SU-DHL-6 (cell line): ENCODE measurements around the gene WDR75.

Experiments
- H2AFZ ChIP-seq: fragments of 200-600 bp; sonication (generic); 2 replicates; pipeline ENCODE4 v1.6.1; 2014; ENCODE audit warnings: low read depth, mild to moderate bottlenecking, moderate library complexity, mixed read lengths, antibody characterized with exemption, low read length; ENCODE audit not compliant: severe bottlenecking
- H3F3A ChIP-seq: fragments of 200-600 bp; shearing (Covaris generic); 2 replicates; pipeline ENCODE4 v1.6.0; 2016; ENCODE audit warnings: antibody characterized with exemption, mild to moderate bottlenecking; ENCODE audit not compliant: insufficient read depth
- H3K27ac ChIP-seq: fragments of 200-600 bp; sonication (generic); 2 replicates; pipeline ENCODE4 v1.5.1; 2016; ENCODE audit warnings: low read depth, mild to moderate bottlenecking, low read length, moderate library complexity, mixed read lengths
- H3K27me3 ChIP-seq: fragments of 200-600 bp; sonication (generic), shearing (Covaris generic); 2 replicates; pipeline ENCODE4 v1.6.0; 2014; ENCODE audit warnings: mild to moderate bottlenecking, low read length
- H3K36me3 ChIP-seq: fragments of 200-600 bp; sonication (generic); 2 replicates; pipeline ENCODE4 v1.6.1; 2014; ENCODE audit warnings: mild to moderate bottlenecking, low read length, mixed read lengths
- H3K4me2 ChIP-seq: fragments of 300-600, 200-600 bp; shearing (Covaris generic), sonication (generic); 2 replicates; pipeline ENCODE4 v1.6.0; 2014; ENCODE audit warnings: low read length, low read depth, mild to moderate bottlenecking; ENCODE audit not compliant: poor library complexity, severe bottlenecking
- H3K4me3 ChIP-seq: fragments of 200-600 bp; sonication (generic); 2 replicates; pipeline ENCODE4 v1.5.1; 2014; ENCODE audit warnings: antibody characterized with exemption, low read length, mild to moderate bottlenecking, mixed read lengths; ENCODE audit not compliant: insufficient read depth, poor library complexity, severe bottlenecking
- H3K79me2 ChIP-seq: fragments of 200-600 bp; sonication (generic); 2 replicates; pipeline ENCODE4 v1.6.1; 2014; ENCODE audit warnings: mild to moderate bottlenecking, low read length, moderate library complexity; ENCODE audit not compliant: insufficient read depth
- H3K9ac ChIP-seq: fragments of 200-600 bp; sonication (generic); 2 replicates; pipeline ENCODE4 v1.7.0; 2014; ENCODE audit warnings: mild to moderate bottlenecking, low read length
- H3K9me2 ChIP-seq: fragments of 200-600 bp; sonication (generic); replicated peaks from 2 replicates; pipeline ENCODE4 v1.6.1; 2014; ENCODE audit warnings: low read length; ENCODE audit not compliant: insufficient read depth
- H3K9me3 ChIP-seq: fragments of 200-600 bp; sonication (generic); 2 replicates; pipeline ENCODE4 v1.6.1; 2014; ENCODE audit warnings: low read length, mixed read lengths; ENCODE audit not compliant: insufficient read depth
- H4K20me1 ChIP-seq: fragments of 200-600 bp; sonication (generic); 2 replicates; pipeline ENCODE4 v1.6.1; 2014; ENCODE audit warnings: low read depth, mild to moderate bottlenecking, antibody characterized with exemption, low read length, moderate library complexity, mixed read lengths
- EZH2phosphoT487 ChIP-seq: fragments of 200-600 bp; sonication (generic), shearing (Covaris generic); conservative IDR thresholded peaks from 2 replicates; pipeline ENCODE4 v1.6.1; 2018; ENCODE audit warnings: mild to moderate bottlenecking, antibody characterized with exemption, low read length, moderate library complexity, mixed read lengths
- TF ChIP-seq, protein P1 (sequence below): fragments of 200-600 bp; sonication (generic); IDR thresholded peaks from one replicate; pipeline ENCODE4 v1.5.1; 2017; ENCODE audit warnings: antibody characterized with exemption, mild to moderate bottlenecking, low read length, moderate library complexity; ENCODE audit not compliant: insufficient read depth, poor library complexity, severe bottlenecking

WDR75 gene

DNA sequence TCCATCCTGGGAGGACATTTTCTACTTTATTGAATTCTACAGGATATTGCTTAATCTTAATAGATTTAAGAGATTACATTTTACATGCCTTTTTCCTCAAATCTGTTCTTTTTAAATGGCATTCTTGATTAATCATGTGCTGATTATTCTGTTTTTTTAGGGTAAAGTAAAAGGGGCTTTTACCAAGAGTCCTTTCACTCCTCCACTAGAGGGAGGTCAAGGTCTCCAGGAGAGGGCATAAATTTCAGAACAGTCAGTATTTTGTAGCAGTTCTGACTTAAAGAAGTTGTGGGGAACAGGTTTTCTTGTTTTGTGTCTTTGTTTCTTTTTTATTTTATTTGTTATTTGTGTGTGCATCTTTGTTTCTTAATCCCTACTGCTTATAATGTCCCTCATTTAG lies 25.4 kb downstream of the WDR75 start:
- Histone ChIP-seq H3K9ac (no peak overlapping the region), H2AFZ (no peak overlapping the region), H3K79me2 (no peaks in the 10 kb centered on the region), H3K4me3 (no peak overlapping the region), H3K27ac (no peak overlapping the region), H3K27me3 (no peaks in the 10 kb centered on the region), H3K9me3 (no peaks in the 10 kb centered on the region), H3F3A (peaks cover 9% of the 10 kb centered on the region; the same call in 1 of the 2 replicates), H3K4me2 (no peak overlapping the region), H3K9me2 (no peaks in the 10 kb centered on the region), H4K20me1 (no peaks in the 10 kb centered on the region), H3K36me3 (peaks cover 58% of the 10 kb centered on the region)
- TF ChIP-seq, protein P1, sequence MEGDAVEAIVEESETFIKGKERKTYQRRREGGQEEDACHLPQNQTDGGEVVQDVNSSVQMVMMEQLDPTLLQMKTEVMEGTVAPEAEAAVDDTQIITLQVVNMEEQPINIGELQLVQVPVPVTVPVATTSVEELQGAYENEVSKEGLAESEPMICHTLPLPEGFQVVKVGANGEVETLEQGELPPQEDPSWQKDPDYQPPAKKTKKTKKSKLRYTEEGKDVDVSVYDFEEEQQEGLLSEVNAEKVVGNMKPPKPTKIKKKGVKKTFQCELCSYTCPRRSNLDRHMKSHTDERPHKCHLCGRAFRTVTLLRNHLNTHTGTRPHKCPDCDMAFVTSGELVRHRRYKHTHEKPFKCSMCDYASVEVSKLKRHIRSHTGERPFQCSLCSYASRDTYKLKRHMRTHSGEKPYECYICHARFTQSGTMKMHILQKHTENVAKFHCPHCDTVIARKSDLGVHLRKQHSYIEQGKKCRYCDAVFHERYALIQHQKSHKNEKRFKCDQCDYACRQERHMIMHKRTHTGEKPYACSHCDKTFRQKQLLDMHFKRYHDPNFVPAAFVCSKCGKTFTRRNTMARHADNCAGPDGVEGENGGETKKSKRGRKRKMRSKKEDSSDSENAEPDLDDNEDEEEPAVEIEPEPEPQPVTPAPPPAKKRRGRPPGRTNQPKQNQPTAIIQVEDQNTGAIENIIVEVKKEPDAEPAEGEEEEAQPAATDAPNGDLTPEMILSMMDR: peak; percentile 44
- TF ChIP-seq EZH2phosphoT487: no peak

DNA sequence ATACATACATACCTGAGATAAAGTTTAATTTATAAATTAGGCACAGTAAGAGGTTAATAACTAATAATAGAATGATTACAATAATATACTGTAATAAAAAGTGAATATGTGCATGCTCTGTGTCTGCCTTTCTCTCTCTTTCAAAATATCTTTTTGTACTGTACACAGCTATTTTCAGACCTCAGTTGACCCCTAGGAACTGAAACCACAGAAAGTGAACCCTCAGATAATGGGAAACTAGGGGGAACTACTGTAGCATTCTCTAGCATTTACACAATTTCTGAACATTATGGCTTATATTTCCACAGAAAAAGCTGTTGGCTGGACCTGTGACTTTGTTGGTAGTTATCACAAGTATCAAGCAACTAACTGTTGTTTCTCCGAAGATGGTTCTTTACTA lies 25.9 kb downstream of the WDR75 start:
- H3K27ac ChIP-seq: no peak overlapping the region
- H3F3A ChIP-seq: peaks cover 9% of the 10 kb centered on the region; the same call in 1 of the 2 replicates
- no peaks in the 10 kb centered on the region for H3K27me3 ChIP-seq
- no peak overlapping the region for H2AFZ ChIP-seq
- no peaks in the 10 kb centered on the region for H3K79me2 ChIP-seq
- H3K9me3 ChIP-seq: no peaks in the 10 kb centered on the region
- H3K4me3 ChIP-seq: no peak overlapping the region
- no peak for TF ChIP-seq EZH2phosphoT487
- TF ChIP-seq, protein P1: no peak
- no peaks in the 10 kb centered on the region for H3K9me2 ChIP-seq
- H3K4me2 ChIP-seq: no peak overlapping the region
- H4K20me1 ChIP-seq: no peaks in the 10 kb centered on the region
- no peak overlapping the region for H3K9ac ChIP-seq
- H3K36me3 ChIP-seq: peaks cover 59% of the 10 kb centered on the region

DNA sequence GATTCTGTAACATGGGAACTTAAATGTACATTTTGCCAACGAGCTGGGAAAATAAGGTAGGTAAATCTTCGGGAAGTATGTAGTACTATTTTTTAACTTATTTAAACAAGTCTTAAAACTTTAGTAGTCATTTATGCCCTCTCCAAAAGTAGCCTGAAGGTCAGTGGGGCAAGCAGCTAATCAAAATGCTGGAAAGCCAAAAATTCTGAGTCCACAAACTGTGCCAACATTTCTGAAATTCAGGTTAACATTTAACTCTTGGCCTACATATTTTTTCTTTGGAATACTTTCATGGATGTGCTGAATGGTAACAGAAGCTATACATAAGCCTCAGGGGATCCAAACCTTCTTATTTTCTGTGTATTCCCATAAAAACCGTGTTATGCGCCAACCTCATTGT lies 26.3 kb downstream of the WDR75 start:
- Histone ChIP-seq H3F3A (peaks cover 9% of the 10 kb centered on the region; the same call in 1 of the 2 replicates), H2AFZ (no peak overlapping the region), H4K20me1 (no peaks in the 10 kb centered on the region), H3K9me3 (no peaks in the 10 kb centered on the region), H3K36me3 (peaks cover 64% of the 10 kb centered on the region), H3K4me3 (no peak overlapping the region), H3K27ac (no peak overlapping the region), H3K4me2 (no peak overlapping the region), H3K27me3 (no peaks in the 10 kb centered on the region), H3K9me2 (no peaks in the 10 kb centered on the region), H3K9ac (no peak overlapping the region), H3K79me2 (no peaks in the 10 kb centered on the region)
- TF ChIP-seq, protein P1: no peak
- no peak for TF ChIP-seq EZH2phosphoT487

DNA sequence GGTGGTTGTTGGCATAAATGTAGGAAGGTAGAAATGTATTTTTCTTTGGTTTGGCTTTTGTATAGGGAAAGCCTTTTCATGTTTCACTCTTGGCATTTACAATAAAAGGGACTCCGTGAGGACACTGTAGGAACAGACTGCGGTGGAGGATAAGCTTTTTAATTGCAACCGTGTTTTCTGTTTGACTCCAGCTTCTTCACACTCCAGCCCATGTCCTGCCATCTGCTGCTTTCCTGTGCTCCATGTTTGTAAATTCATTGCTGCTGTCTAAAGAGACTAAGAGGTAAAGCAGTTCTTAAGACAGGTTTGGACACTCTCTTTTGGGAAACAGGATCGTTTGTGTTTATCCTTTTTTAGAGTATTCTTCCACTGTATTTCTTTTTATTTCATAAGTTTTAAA lies 33.3 kb downstream of the WDR75 start:
- H3K9me2 ChIP-seq: no peaks in the 10 kb centered on the region
- H3K4me2 ChIP-seq: no peak overlapping the region
- no peak overlapping the region for H3K4me3 ChIP-seq
- no peaks in the 10 kb centered on the region for H3K9me3 ChIP-seq
- no peak overlapping the region for H3K9ac ChIP-seq
- no peak overlapping the region for H2AFZ ChIP-seq
- TF ChIP-seq, protein P1: no peak
- TF ChIP-seq EZH2phosphoT487: no peak
- peaks cover 46% of the 10 kb centered on the region for H3K36me3 ChIP-seq
- H3F3A ChIP-seq: no peaks in the 10 kb centered on the region; the same call in 1 of the 2 replicates
- H3K79me2 ChIP-seq: no peaks in the 10 kb centered on the region
- no peaks in the 10 kb centered on the region for H3K27me3 ChIP-seq
- H3K27ac ChIP-seq: no peak overlapping the region
- H4K20me1 ChIP-seq: no peaks in the 10 kb centered on the region
